Cardiac muscle cell (in vitro differentiated cells and primary cell): ENCODE results near the gene EARS2. TPM values are rescaled to one million over a fixed set of nuclear protein-coding genes. Genes with fewer than 3 reads are reported as not detected.

ENCODE experiments used
- DNase-seq, 2 donors: peaks; one replicate each; pipeline versions ENCODE4 v3.0.0 to v3.0.0-alpha.2; 2010 to 2017; ENCODE audit warnings: low read depth in 1 of 2, low spot score in 1 of 2
- H3K27ac ChIP-seq: fragments of 200-600 bp; sonication (generic); 2 replicates; pipeline ENCODE4 v1.5.1; 2016
- H3K27me3 ChIP-seq: fragments of 200-600 bp; sonication (generic); 2 replicates; pipeline ENCODE4 v1.6.0; 2016; ENCODE audit warnings: control low read depth
- H3K36me3 ChIP-seq: fragments of 200-600 bp; sonication (generic); 2 replicates; pipeline ENCODE4 v1.5.1; 2016; ENCODE audit warnings: control low read depth
- H3K4me1 ChIP-seq: fragments of 200-600 bp; sonication (generic); 2 replicates; pipeline ENCODE4 v1.8.1; 2017; ENCODE audit warnings: low read depth, mild to moderate bottlenecking, mixed run types
- H3K4me3 ChIP-seq: fragments of 200-600 bp; sonication (generic); 2 replicates; pipeline ENCODE4 v1.5.1; 2016; ENCODE audit warnings: mild to moderate bottlenecking
- H3K9me3 ChIP-seq: fragments of 200-600 bp; sonication (generic); 2 replicates; pipeline ENCODE4 v1.5.1; 2017; ENCODE audit warnings: low read depth, mild to moderate bottlenecking, control low read depth
- polyA plus RNA-seq: library from polyadenylated mRNA; unstranded; fragments of >200 nt; fragmentation: Nextera tagmentation; extraction: Ambion mirVana; gene quantifications from 2 replicates; pipeline ENCODE4 v1.2.1, GENCODE V29; 2016
- total RNA-seq: library from RNA; depleted of rRNA; stranded (reverse); fragments of >200 nt; gene quantifications from 2 replicates; pipeline ENCODE4 v1.2.3, GENCODE V29; 2016
- TF ChIP-seq, protein P1 (sequence below): IDR thresholded peaks from 2 replicates; pipeline ENCODE4 v1.5.1; 2012; ENCODE audit warnings: low read depth, mild to moderate bottlenecking, low read length

EARS2 gene
- total and polyA plus RNA-seq, 2 experiments from 2014 or later: 23.3 to 57.2 TPM

DNA sequence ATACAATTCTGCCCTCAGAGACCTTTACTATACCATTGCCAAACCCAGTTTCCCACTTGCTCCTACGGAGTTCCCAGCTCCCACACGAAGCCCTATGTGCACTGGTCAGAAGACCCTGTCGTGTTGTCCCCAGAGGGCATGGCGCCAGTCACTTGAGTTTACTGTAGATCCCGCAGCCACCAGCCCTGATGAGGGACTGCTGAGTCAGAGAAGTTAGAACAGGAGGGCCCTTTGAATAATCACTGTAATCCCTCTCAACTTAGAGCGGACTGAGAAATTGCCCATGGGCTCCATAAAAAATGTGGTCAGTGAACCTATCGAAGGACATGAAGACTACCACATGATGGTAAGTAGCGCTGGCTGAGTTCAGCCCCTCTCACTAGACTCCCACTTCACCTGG is 9.6 kb upstream of the EARS2 start:
- TF ChIP-seq, protein P1, sequence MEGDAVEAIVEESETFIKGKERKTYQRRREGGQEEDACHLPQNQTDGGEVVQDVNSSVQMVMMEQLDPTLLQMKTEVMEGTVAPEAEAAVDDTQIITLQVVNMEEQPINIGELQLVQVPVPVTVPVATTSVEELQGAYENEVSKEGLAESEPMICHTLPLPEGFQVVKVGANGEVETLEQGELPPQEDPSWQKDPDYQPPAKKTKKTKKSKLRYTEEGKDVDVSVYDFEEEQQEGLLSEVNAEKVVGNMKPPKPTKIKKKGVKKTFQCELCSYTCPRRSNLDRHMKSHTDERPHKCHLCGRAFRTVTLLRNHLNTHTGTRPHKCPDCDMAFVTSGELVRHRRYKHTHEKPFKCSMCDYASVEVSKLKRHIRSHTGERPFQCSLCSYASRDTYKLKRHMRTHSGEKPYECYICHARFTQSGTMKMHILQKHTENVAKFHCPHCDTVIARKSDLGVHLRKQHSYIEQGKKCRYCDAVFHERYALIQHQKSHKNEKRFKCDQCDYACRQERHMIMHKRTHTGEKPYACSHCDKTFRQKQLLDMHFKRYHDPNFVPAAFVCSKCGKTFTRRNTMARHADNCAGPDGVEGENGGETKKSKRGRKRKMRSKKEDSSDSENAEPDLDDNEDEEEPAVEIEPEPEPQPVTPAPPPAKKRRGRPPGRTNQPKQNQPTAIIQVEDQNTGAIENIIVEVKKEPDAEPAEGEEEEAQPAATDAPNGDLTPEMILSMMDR: no peak
- H3K27me3 ChIP-seq: no peaks in the 10 kb centered on the region

DNA sequence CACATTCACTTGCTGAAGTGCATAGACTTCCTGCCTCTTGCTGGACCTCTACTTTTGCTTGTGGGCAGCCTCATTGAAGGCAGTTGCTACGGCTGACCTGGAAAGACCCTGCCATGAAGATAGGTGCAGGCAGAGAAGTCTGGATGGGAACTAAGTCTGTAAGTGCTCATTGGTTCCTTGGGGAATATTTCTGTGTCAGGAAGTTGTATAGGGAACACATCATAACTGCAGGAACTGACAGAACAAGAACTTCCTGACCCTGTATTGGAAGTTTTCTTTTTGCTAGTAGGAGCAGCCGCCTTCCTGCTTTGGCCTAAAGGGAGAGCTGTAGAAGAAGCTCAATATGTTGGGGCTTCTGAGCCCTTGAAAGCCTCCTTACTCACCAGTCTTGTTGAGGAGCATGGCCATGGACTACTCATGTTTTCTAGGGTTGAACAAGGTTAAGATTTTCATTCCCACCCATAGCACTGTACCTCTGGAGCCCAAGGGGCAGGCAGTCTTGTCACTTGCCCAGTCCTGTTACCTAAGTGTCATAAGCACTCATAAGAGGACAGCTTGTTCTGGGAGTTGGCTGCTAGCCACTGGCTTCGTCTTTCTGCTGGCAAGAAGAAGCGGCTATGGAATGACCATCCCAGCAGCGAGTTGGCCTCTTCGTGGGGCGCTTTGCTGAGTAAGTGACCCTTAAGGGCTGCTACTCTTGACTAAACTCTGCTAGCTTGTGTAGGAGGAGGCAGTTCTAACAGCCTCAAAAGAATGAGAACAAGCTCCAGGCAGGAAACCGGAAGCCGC is 7.6 kb upstream of the EARS2 start:
- DNase-seq: no peak
- H3K36me3 ChIP-seq: peaks cover 67% of the 10 kb centered on the region

More for the DNA sequence above, 9.6 kb upstream of the EARS2 start:
- H3K4me3 ChIP-seq: no peak overlapping the region
- no peak overlapping the region for H3K27ac ChIP-seq
- no peak for DNase-seq
- H3K4me1 ChIP-seq: no peaks in the 10 kb centered on the region
- H3K36me3 ChIP-seq: peaks cover 66% of the 10 kb centered on the region
- H3K9me3 ChIP-seq: no peaks in the 10 kb centered on the region

DNA sequence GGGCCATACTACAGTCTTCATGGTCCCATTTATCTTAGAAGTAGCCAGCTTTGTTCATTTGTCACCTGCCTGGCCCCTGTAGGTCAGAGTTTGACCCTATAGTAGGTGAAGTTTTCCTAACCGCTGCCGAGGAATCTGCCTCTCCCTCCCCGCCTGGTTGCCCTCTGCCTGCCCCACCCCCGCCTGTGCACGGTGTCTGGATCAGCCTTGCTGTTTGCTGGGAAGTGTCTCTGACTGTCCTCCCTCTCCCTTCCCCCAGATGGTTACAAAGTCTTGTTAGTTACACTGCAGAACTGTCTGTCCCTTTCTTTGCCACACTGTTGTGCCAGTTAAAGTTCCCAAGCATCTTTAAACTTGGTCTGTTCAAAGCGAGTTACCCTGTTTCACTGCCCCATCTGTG is 6.0 kb upstream of the EARS2 start:
- Histone ChIP-seq H3K36me3 (peaks cover 72% of the 10 kb centered on the region), H3K4me3 (no peak overlapping the region), H3K4me1 (peaks cover 3% of the 10 kb centered on the region), H3K27me3 (no peaks in the 10 kb centered on the region), H3K27ac (no peak overlapping the region), H3K9me3 (no peaks in the 10 kb centered on the region)
- no peak for DNase-seq
- TF ChIP-seq, protein P1: no peak

More for the DNA sequence above, 7.6 kb upstream of the EARS2 start:
- H3K27me3 ChIP-seq: no peaks in the 10 kb centered on the region
- H3K4me1 ChIP-seq: no peaks in the 10 kb centered on the region
- TF ChIP-seq, protein P1: no peak
- H3K4me3 ChIP-seq: no peak overlapping the region
- H3K27ac ChIP-seq: no peak overlapping the region
- H3K9me3 ChIP-seq: no peaks in the 10 kb centered on the region

DNA sequence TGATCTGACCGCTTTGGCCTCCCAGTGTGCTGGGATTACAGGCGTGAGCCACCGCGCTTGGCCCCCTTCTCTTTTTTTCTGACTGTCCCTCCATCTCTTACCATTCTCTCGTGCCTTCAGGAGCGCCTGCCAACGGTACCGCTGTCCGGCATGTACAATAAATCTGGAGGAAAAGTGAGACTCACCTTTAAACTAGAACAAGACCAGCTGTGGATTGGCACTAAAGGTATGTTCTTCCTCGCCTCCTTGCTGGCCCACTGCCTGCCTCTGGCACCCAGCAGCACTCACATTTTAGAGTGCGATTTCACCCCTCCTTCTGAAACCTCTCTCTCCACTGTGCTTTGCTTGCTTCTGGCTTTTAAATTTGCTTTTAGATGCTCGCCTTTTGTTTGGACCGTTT is 5.4 kb upstream of the EARS2 start:
- TF ChIP-seq, protein P1: no peak
- peaks cover 3% of the 10 kb centered on the region for H3K4me1 ChIP-seq
- H3K9me3 ChIP-seq: no peaks in the 10 kb centered on the region
- no peak overlapping the region for H3K27ac ChIP-seq
- peaks cover 68% of the 10 kb centered on the region for H3K36me3 ChIP-seq
- no peak overlapping the region for H3K4me3 ChIP-seq
- no peaks in the 10 kb centered on the region for H3K27me3 ChIP-seq
- no peak for DNase-seq

DNA sequence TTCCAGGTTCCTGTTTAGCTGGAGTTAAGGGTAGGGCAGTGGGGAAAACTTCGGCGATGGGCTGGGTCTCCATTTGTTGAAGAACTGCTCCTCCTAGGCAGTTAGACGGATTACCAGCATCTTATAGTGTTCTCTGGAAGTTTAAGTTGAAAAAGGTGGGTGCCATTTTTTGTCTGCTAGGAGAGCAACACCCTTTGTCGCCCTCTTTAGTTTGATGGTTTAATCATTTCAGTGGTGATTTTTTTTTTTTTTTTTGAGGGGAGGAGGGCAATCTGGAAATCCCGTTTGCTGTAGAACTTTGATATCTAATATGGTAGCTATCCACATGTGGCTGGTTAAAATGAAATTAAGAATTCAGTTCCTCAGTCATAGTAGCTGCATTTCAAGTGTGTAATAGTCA is 4.4 kb upstream of the EARS2 start:
- no peak for DNase-seq
- H3K9me3 ChIP-seq: no peaks in the 10 kb centered on the region
- no peak overlapping the region for H3K4me3 ChIP-seq
- no peaks in the 10 kb centered on the region for H3K27me3 ChIP-seq
- H3K27ac ChIP-seq: no peak overlapping the region
- H3K36me3 ChIP-seq: peaks cover 59% of the 10 kb centered on the region
- TF ChIP-seq, protein P1: no peak
- H3K4me1 ChIP-seq: peaks cover 3% of the 10 kb centered on the region
